ENCODE results near the gene SLC26A11.

The SLC26A11 gene

GRCh38 chr17:80283116-80283852 lies 63.1 kb downstream of the SLC26A11 start:
- no peak for FAIRE-seq

GRCh38 chr17:80284631-80285030 lies 64.4 kb downstream of the SLC26A11 start:
- TF ChIP-seq POLR2A (IDR thresholded peaks at IDR 0.05; ENCODE audit: low read depth, low read length): no peak
- no peak for TF ChIP-seq POLR2AphosphoS5 (IDR thresholded peaks at IDR 0.05; ENCODE audit: low read depth, low read length)
- no peak for TF ChIP-seq TAF1 (IDR thresholded peaks at IDR 0.05; ENCODE audit: borderline replicate concordance, low read depth, low read length)
- no peak for FAIRE-seq
- no peak for DNase-seq (ENCODE audit: insufficient read length)

More at GRCh38 chr17:80283116-80283852, 63.1 kb downstream of the SLC26A11 start:
- no peak for TF ChIP-seq TAF1 (IDR thresholded peaks at IDR 0.05; ENCODE audit: borderline replicate concordance, low read depth, low read length)
- no peak for TF ChIP-seq POLR2A (IDR thresholded peaks at IDR 0.05; ENCODE audit: low read depth, low read length)
- no peak for TF ChIP-seq POLR2AphosphoS5 (IDR thresholded peaks at IDR 0.05; ENCODE audit: low read depth, low read length)
- DNase-seq (ENCODE audit: insufficient read length): no peak

DNA sequence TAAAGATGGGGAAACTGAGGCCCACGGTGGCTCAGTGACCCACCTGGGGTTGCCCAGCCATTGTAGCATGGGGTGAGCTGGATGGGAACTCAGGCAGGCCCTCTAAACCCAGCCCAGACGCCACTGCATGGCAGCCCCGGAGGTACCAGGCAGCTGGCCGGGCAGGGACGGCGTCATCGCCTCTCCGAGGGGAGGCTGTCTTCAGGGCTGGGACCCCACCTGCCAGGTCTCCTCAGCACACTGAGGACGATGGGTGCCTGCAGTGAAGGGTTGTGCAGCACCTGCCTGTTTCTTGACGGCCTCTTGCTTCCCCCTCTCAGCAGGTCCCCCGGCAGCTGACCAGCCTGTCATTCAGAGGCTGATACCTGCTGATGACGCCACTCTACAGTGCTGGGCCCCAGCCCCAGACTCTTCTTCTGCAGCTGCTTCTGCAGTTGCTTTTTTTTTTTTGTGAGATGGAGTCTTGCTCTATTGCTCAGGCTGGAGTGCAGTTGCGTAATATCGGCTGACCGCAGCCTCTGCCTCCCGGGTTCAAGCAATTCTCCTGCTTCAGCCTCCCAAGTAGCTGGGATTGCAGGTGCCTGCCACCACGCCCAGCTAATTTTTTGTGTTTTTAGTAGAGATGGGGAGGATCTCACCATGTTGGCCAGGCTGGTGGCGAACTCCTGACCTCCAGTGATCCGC lies 65.2 kb downstream of the SLC26A11 start:
- FAIRE-seq (no peak), DNase-seq (ENCODE audit: insufficient read length) (no peak)
- TF ChIP-seq POLR2AphosphoS5 (IDR thresholded peaks at IDR 0.05; ENCODE audit: low read depth, low read length) (no peak), POLR2A (IDR thresholded peaks at IDR 0.05; ENCODE audit: low read depth, low read length) (peak; percentile 33; the same call in 1 of the 2 replicates), TAF1 (IDR thresholded peaks at IDR 0.05; ENCODE audit: borderline replicate concordance, low read depth, low read length) (no peak)

DNA sequence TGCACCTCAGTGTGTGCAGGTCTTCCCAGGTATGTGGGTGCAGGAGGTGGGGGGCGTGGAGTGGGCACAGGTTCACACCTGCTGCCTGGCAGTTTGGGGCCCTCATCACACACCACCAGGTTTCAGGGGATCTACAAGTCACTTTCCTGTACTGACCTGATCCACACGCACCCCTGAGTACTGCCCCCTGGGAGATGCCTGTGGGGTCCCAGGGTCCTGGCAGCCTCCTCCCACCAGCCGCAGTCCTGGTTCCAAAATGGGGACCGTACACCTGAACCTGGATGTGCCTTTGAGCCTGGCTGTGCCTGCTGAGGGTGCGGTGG lies 66.4 kb downstream of the SLC26A11 start:
- DNase-seq (ENCODE audit: insufficient read length): no peak
- TF ChIP-seq TAF1 (IDR thresholded peaks at IDR 0.05; ENCODE audit: borderline replicate concordance, low read depth, low read length) (no peak), POLR2A (IDR thresholded peaks at IDR 0.05; ENCODE audit: low read depth, low read length) (no peak), POLR2AphosphoS5 (IDR thresholded peaks at IDR 0.05; ENCODE audit: low read depth, low read length) (no peak)

GRCh38 chr17:80287038-80287437 lies 66.8 kb downstream of the SLC26A11 start:
- FAIRE-seq: no peak
- TF ChIP-seq POLR2A (IDR thresholded peaks at IDR 0.05; ENCODE audit: low read depth, low read length): no peak
- no peak for TF ChIP-seq TAF1 (IDR thresholded peaks at IDR 0.05; ENCODE audit: borderline replicate concordance, low read depth, low read length)
- TF ChIP-seq POLR2AphosphoS5 (IDR thresholded peaks at IDR 0.05; ENCODE audit: low read depth, low read length): no peak
- DNase-seq (ENCODE audit: insufficient read length): no peak

More for the DNA sequence above, 66.4 kb downstream of the SLC26A11 start:
- no peak for FAIRE-seq

GRCh38 chr17:80287806-80288567 lies 67.8 kb downstream of the SLC26A11 start:
- no peak for TF ChIP-seq TAF1 (IDR thresholded peaks at IDR 0.05; ENCODE audit: borderline replicate concordance, low read depth, low read length)
- TF ChIP-seq POLR2A (IDR thresholded peaks at IDR 0.05; ENCODE audit: low read depth, low read length): no peak
- TF ChIP-seq POLR2AphosphoS5 (IDR thresholded peaks at IDR 0.05; ENCODE audit: low read depth, low read length): no peak
- no peak for DNase-seq (ENCODE audit: insufficient read length)
- no peak for FAIRE-seq

DNA sequence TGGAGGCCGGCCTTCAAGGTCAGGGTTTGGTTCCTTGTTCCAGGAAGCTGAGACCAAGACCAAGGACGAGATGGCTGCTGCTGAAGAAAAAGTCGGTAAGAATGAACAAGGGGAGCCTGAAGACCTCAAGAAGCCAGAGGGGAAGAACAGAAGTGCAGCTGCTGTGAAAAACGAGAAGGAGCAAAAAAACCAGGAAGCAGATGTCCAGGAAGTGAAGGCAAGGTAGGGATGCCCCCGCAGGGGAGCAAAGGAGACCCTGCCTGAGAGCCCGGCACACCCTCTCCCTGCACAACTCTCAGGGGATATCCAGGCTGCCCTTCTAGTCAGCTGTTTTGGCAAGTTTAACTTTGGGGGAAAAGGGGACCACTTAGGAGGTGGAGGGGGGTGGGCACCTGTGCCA lies 69.4 kb downstream of the SLC26A11 start:
- FAIRE-seq (no peak), DNase-seq (ENCODE audit: insufficient read length) (no peak)
- TF ChIP-seq POLR2A (IDR thresholded peaks at IDR 0.05; ENCODE audit: low read depth, low read length): no peak
- no peak for TF ChIP-seq TAF1 (IDR thresholded peaks at IDR 0.05; ENCODE audit: borderline replicate concordance, low read depth, low read length)
- TF ChIP-seq POLR2AphosphoS5 (IDR thresholded peaks at IDR 0.05; ENCODE audit: low read depth, low read length): no peak

- TF ChIP-seq POLR2AphosphoS5 (IDR thresholded peaks at IDR 0.05; ENCODE audit: low read depth, low read length): peak; percentile 68; the same call in 1 of the 2 replicates
- no peak for TF ChIP-seq TAF1 (IDR thresholded peaks at IDR 0.05; ENCODE audit: borderline replicate concordance, low read depth, low read length)
- TF ChIP-seq POLR2A (IDR thresholded peaks at IDR 0.05; ENCODE audit: low read depth, low read length): no peak
- FAIRE-seq (no peak), DNase-seq (ENCODE audit: insufficient read length) (no peak)
Measured at GRCh38 chr17:80290156-80290555, 69.9 kb downstream of the SLC26A11 start.

- FAIRE-seq (no peak), DNase-seq (ENCODE audit: insufficient read length) (no peak)
- TF ChIP-seq POLR2A (IDR thresholded peaks at IDR 0.05; ENCODE audit: low read depth, low read length): no peak
- no peak for TF ChIP-seq POLR2AphosphoS5 (IDR thresholded peaks at IDR 0.05; ENCODE audit: low read depth, low read length)
- TF ChIP-seq TAF1 (IDR thresholded peaks at IDR 0.05; ENCODE audit: borderline replicate concordance, low read depth, low read length): no peak
Measured at GRCh38 chr17:80291260-80291659, 71.0 kb downstream of the SLC26A11 start.

DNA sequence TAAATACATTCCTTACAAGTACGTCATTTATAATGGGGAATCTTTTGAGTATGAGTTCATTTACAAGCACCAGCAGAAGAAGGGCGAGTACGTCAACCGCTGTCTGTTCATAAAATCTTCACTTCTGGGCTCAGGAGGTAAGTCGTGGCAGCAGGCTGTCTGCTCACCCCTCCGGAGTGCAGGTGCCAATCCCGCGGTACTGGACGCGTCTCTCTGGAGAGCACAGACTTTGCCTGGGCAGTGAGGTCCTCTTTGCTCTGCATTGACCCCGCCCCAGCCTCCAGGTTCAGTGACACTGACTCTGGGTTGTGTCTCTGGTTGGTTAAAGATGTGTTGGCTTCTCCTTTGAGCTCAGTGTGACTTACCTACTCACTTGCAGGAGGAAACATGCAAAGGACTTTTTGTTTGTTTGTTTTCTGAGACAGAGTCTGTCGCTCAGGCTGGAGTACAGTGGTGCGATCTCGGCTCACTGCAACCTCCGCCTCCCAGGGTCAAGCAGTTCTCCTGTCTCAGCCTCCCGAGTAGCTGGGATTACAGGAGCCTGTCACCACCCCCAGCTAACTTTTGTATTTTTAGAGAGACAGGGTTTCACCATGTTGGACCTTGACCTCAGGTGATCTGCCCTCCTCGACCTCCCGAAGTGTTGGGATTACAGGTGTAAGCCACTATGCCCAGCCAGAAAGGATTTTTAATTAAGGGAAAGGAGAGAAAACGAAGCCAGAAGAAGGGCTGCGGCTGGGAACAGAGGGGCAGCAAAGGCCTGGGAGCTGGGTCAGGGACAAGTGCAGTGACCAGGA lies 71.7 kb downstream of the SLC26A11 start:
- FAIRE-seq: no peak
- TF ChIP-seq TAF1 (IDR thresholded peaks at IDR 0.05; ENCODE audit: borderline replicate concordance, low read depth, low read length): no peak
- no peak for TF ChIP-seq POLR2A (IDR thresholded peaks at IDR 0.05; ENCODE audit: low read depth, low read length)
- no peak for TF ChIP-seq POLR2AphosphoS5 (IDR thresholded peaks at IDR 0.05; ENCODE audit: low read depth, low read length)

More for the DNA sequence above, 71.7 kb downstream of the SLC26A11 start:
- no peak for DNase-seq (ENCODE audit: insufficient read length)

Measured in GM12892 (cell line).